Stimulated activated CD8-positive, alpha-beta memory T cell treated with anti-CD3 and anti-CD28 coated beads, Interleukin-12 subunit alpha, Interleukin-12 subunit beta, amount 100 ng/mL, for 4 hours (primary cell): Measurements from ENCODE around the gene MAGOHB.

Experiments
- DNase-seq: peaks from one replicate; pipeline ENCODE4 v3.0.0-alpha.2; 2020; ENCODE audit warnings: low read depth

The MAGOHB gene

DNA sequence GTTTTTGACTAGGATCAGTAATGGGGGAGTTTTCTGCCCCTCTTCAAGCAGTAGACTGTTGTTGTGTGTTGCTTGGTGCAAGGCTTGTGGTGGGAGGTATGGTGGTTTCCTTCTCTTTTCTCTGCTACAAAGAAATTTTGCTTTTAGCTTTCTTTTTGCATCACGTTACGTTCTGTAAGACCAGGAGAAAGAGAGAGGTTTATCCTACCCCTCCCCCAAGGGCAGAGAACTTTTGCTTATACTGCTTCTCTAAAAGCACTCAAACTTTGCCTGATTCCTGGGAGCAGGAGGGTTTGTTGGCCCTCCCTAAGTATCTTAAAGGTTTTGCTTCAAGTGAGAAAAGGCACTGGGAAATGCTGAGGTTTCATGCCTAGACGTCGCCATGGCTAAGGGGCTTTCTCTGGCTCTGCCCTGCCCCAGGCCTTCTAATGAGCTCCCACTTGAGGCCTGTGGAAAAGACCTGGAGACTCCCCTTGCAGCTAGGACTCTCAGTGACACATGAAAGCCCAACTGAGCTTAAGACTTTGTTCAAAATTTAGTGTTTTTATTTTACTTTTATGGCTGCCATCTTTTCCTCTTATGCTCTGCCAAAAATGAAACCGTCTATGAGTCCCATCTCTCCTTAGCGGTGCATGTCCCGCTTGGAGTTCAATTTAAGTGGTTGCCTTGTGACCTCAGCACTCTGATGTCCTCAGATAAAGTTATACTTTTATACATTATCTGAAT lies 58.5 kb downstream of the MAGOHB start:
- no peak for DNase-seq

DNA sequence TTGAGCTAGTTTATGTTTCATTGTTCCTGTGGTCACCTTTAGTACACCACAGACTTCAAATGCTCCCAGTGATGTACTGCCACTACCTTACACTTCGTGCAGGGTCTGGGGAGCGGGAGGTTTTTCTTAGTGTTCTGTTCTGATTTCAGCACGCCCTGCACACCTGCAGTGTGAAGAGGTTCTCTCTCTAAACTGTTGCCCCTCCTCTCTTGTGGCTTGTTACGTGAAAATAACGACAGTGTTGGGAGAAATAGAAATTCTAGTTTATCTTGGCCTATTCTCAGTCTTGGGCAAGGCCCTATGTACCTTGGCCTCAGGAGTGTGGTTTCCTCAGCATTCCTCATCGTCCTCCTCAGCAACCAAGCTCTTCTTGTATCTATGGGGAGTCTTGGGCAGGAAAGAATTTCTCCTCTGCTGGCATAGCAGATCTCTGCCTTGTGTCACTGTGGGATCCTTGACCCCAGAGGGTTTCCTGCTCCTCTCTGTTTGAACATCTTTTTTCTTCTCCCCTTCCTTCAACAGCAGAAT lies 59.1 kb downstream of the MAGOHB start:
- no peak for DNase-seq
